Endothelial cell of umbilical vein (primary cell): Measurements from ENCODE around the gene SNN. TPM values are rescaled to one million over a fixed set of nuclear protein-coding genes. Genes with fewer than 3 reads are reported as not detected.

Experiments used
- BruUV-seq: library from RNA; stranded (reverse); fragments of 400-500 nt; replicated peaks from 2 replicates; lab custom pipeline; 2021; lab: Mats Ljungman, UMichigan
- CTCF ChIA-PET: fragments of 300-600, 350-600 bp; sonication (Branson Sonifier 250); formaldehyde crosslinking; loops from one replicate; lab custom pipeline; 2021; ENCODE audit warnings: antibody characterized with exemption, inconsistent platforms; lab: Charles Lee
- POLR2A ChIA-PET: fragments of 300-600, 350-600 bp; sonication (Branson Sonifier 250); formaldehyde crosslinking; loops from one replicate; lab custom pipeline; 2021; ENCODE audit warnings: antibody characterized with exemption, inconsistent platforms; lab: Charles Lee
- DNase-seq: peaks from one replicate; pipeline ENCODE4 v3.0.0-alpha.2; 2011; ENCODE audit warnings: low read depth, low spot score
- FAIRE-seq: peaks from 2 replicates; lab custom pipeline; 2011; peaks lifted over from hg19 to GRCh38; lab: Jason Lieb, UNC
- H2AFZ ChIP-seq: 2 replicates; pipeline ENCODE4 v1.6.0; 2012; ENCODE audit warnings: low read depth, low read length, control low read depth, inconsistent platforms
- H3K27ac ChIP-seq: 2 replicates; pipeline ENCODE4 v1.5.1; 2011; ENCODE audit warnings: low read depth, mild to moderate bottlenecking, control low read depth, low read length, moderate library complexity; ENCODE audit not compliant: insufficient read depth
- H3K27me3 ChIP-seq, 2 experiments: 2 replicates each; pipeline versions ENCODE4 v1.6.0 to v1.6.1; 2011; ENCODE audit warnings: low read length in 2 of 2, mixed read lengths in 1 of 2; ENCODE audit not compliant: control insufficient read depth in 2 of 2, insufficient read depth in 2 of 2
- H3K36me3 ChIP-seq, 2 experiments: 2 replicates in 1 of 2; 3 replicates in 1 of 2; pipeline ENCODE4 v1.5.1; 2011; ENCODE audit warnings: low read length in 2 of 2, mild to moderate bottlenecking in 1 of 2, moderate library complexity in 1 of 2; ENCODE audit not compliant: control insufficient read depth in 2 of 2, insufficient read depth in 2 of 2; ENCODE audit errors: extremely low read depth in 1 of 2
- H3K4me1 ChIP-seq: 3 replicates; pipeline ENCODE4 v1.5.1; 2011; ENCODE audit warnings: mild to moderate bottlenecking, low read length; ENCODE audit not compliant: control insufficient read depth, insufficient read depth; ENCODE audit errors: extremely low read depth
- H3K4me2 ChIP-seq: 2 replicates; pipeline ENCODE4 v1.6.1; 2011; ENCODE audit warnings: low read length, control low read depth, mixed read lengths; ENCODE audit not compliant: insufficient read depth
- H3K4me3 ChIP-seq, 3 experiments: fragments of 200-600 bp in 1 of 3; sonication (generic), shearing (Covaris generic) in 1 of 3; replicated peaks in 1 of 3; 2 replicates each; pipeline ENCODE4 v1.5.1; 2011 to 2016; ENCODE audit warnings: control low read depth in 3 of 3, low read length in 3 of 3, mild to moderate bottlenecking in 2 of 3, inconsistent platforms in 1 of 3, low read depth in 1 of 3, moderate library complexity in 1 of 3; ENCODE audit not compliant: insufficient read depth in 1 of 3
- H3K79me2 ChIP-seq: 2 replicates; pipeline ENCODE4 v1.6.0; 2012; ENCODE audit warnings: low read length, inconsistent platforms; ENCODE audit not compliant: control insufficient read depth, insufficient read depth
- H3K9ac ChIP-seq: replicated peaks from 2 replicates; pipeline ENCODE3; 2011; ENCODE audit warnings: low read length, control low read depth; ENCODE audit not compliant: insufficient read depth; ENCODE audit errors: extremely low read depth
- H3K9me1 ChIP-seq: replicated peaks from 3 replicates; pipeline ENCODE4 v1.6.0; 2011; ENCODE audit warnings: mild to moderate bottlenecking, low read length; ENCODE audit not compliant: control insufficient read depth, insufficient read depth; ENCODE audit errors: extremely low read depth
- H3K9me3 ChIP-seq: replicated peaks from 2 replicates; pipeline ENCODE4 v1.5.1; 2012; ENCODE audit warnings: low read length, inconsistent platforms; ENCODE audit not compliant: control insufficient read depth, insufficient read depth
- H4K20me1 ChIP-seq: replicated peaks from 2 replicates; pipeline ENCODE3; 2011; ENCODE audit warnings: mild to moderate bottlenecking, low read length; ENCODE audit not compliant: control insufficient read depth, insufficient read depth; ENCODE audit errors: extremely low read depth
- EZH2 ChIP-seq: IDR thresholded peaks from 2 replicates; pipeline ENCODE4 v1.6.1; 2012; ENCODE audit warnings: borderline replicate concordance, low read depth, mild to moderate bottlenecking, moderate library complexity, low read length, inconsistent platforms; ENCODE audit not compliant: severe bottlenecking
- FOS ChIP-seq: IDR thresholded peaks from 2 replicates; pipeline ENCODE4 v1.6.1; 2011; ENCODE audit warnings: mild to moderate bottlenecking, low read length, moderate library complexity, borderline replicate concordance; ENCODE audit not compliant: insufficient read depth
- GATA2 ChIP-seq: IDR thresholded peaks from 2 replicates; pipeline ENCODE4 v1.7.0; 2011; ENCODE audit warnings: low read depth, mild to moderate bottlenecking, moderate library complexity, mixed read lengths, low read length; ENCODE audit not compliant: insufficient read length, insufficient read depth
- JUN ChIP-seq: IDR thresholded peaks from 2 replicates; pipeline ENCODE4 v1.6.1; 2011; ENCODE audit warnings: borderline replicate concordance, low read depth; ENCODE audit not compliant: insufficient read length, insufficient read depth
- MYC ChIP-seq: IDR thresholded peaks from one replicate; pipeline ENCODE4 v1.6.1; 2011; ENCODE audit warnings: mild to moderate bottlenecking, low read depth, low read length
- POLR2A ChIP-seq: IDR thresholded peaks from 2 replicates; pipeline ENCODE4 v1.6.1; 2012; ENCODE audit warnings: low read depth, mild to moderate bottlenecking, control low read depth, low read length
- POLR2AphosphoS5 ChIP-seq: IDR thresholded peaks from 2 replicates; pipeline ENCODE4 v1.6.1; 2012; ENCODE audit warnings: low read depth, mild to moderate bottlenecking, control low read depth, low read length, moderate library complexity; ENCODE audit not compliant: insufficient read depth
- dilution Hi-C: fragments of 300-500 bp; cut with MboI; formaldehyde crosslinking; loops from one replicate; pipeline ENCODE4 v1.15.0; 2019; ENCODE audit warnings: low sequenced_read_pairs; ENCODE audit not compliant: extremely low pct_ligation_motif_present
- intact Hi-C: fragments of 100-400 bp; cut with micrococcal nuclease; formaldehyde crosslinking; loops from one replicate; pipeline ENCODE4 v1.10.0; 2022
- polyA plus RNA-seq, 4 experiments: library from polyadenylated mRNA; depleted of rRNA in 3 of 4; stranded (reverse) in 3 of 4; unstranded in 1 of 4; fragments of >200 nt; gene quantifications; 2 replicates each; pipeline versions ENCODE4 v1.2.1 to v1.2.3, GENCODE V29; 2011 to 2012; ENCODE audit warnings: missing spikeins in 1 of 4
- total RNA-seq: library from RNA; stranded (reverse); gene quantifications from 2 replicates; pipeline ENCODE4 v1.2.3, GENCODE V29; 2021
- TF ChIP-seq, protein P1 (sequence below), 2 donors: IDR thresholded peaks; 1 replicate in 1 of 2; 2 replicates in 1 of 2; pipeline ENCODE4 v1.5.1; 2011; ENCODE audit warnings: low read length in 2 of 2, mild to moderate bottlenecking in 2 of 2, moderate library complexity in 2 of 2, control low read depth in 1 of 2, inconsistent platforms in 1 of 2, low read depth in 1 of 2; ENCODE audit not compliant: insufficient read depth in 1 of 2; ENCODE audit errors: extremely low read depth in 1 of 2
- TF ChIP-seq, protein P2 (sequence below): IDR thresholded peaks from 2 replicates; pipeline ENCODE4 v1.6.1; 2011; ENCODE audit not compliant: insufficient read depth, insufficient read length

The SNN gene
- total and polyA plus RNA-seq, 2 donors (not counting 3 experiments of a cell fraction or from before 2014, with no cell fraction given), result 17.7 to 24.1 TPM

DNA sequence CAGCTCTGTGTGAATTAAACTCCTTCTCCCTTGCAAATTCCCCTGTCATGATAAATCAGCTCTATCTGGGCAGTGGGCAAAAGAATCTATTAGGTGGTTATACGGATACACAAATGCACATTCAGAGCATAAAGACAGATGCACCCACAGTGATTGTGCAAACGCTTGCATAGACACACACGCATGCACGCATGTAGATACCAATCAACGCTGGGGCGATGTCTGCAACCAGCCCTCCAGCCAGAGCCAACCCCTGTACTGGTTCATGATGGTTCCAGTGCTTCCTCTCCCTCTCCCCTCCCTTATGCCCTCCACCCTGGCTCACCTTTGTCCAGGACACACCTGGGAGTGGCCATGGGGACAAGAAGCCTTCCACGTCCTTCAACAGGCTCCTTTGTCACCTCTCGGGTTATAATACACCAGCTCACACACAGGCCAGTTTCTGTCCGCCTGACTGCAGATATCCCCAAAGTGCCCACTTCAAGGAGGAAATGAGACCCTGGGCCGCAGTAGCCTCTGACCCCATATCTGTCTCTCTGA lies 33.1 kb upstream of the SNN start:
- DNase-seq (no peak), FAIRE-seq (no peak)
- TF ChIP-seq EZH2, result no peak
- TF ChIP-seq FOS, result no peak
- TF ChIP-seq POLR2A, result no peak
- no peak for TF ChIP-seq MYC
- TF ChIP-seq, protein P1, sequence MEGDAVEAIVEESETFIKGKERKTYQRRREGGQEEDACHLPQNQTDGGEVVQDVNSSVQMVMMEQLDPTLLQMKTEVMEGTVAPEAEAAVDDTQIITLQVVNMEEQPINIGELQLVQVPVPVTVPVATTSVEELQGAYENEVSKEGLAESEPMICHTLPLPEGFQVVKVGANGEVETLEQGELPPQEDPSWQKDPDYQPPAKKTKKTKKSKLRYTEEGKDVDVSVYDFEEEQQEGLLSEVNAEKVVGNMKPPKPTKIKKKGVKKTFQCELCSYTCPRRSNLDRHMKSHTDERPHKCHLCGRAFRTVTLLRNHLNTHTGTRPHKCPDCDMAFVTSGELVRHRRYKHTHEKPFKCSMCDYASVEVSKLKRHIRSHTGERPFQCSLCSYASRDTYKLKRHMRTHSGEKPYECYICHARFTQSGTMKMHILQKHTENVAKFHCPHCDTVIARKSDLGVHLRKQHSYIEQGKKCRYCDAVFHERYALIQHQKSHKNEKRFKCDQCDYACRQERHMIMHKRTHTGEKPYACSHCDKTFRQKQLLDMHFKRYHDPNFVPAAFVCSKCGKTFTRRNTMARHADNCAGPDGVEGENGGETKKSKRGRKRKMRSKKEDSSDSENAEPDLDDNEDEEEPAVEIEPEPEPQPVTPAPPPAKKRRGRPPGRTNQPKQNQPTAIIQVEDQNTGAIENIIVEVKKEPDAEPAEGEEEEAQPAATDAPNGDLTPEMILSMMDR (IDR thresholded peaks at IDR 0.05; ENCODE audit: extremely low read depth in 1 of 2, insufficient read depth in 1 of 2, low read depth in 1 of 2, low read length in 2 of 2), result no peak
- TF ChIP-seq, protein P2, sequence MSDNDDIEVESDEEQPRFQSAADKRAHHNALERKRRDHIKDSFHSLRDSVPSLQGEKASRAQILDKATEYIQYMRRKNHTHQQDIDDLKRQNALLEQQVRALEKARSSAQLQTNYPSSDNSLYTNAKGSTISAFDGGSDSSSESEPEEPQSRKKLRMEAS, result no peak
- TF ChIP-seq JUN, result no peak
- TF ChIP-seq GATA2, result no peak
- TF ChIP-seq POLR2AphosphoS5, result no peak
- dilution Hi-C loops, result no loop called here
- no peaks in the 10 kb centered on the region for H4K20me1 ChIP-seq
- H3K27ac ChIP-seq, result no peak overlapping the region
- H3K27me3 ChIP-seq, result no peaks in the 10 kb centered on the region
- no peak overlapping the region for H2AFZ ChIP-seq
- CTCF ChIA-PET, result interaction anchor here (2.0 to 2.5 kb wide), 2 partner anchors 103 to 228 kb away, joined by 9 to 14 read pairs; no protein-coding TSS in a partner anchor
- BruUV-seq, result no TSS peak
- intact Hi-C loops, result no loop called here
- H3K4me1 ChIP-seq, result no peaks in the 10 kb centered on the region
- no peaks in the 10 kb centered on the region for H3K36me3 ChIP-seq
- H3K9me1 ChIP-seq, result no peaks in the 10 kb centered on the region
- POLR2A ChIA-PET, result no interaction called here
- H3K9ac ChIP-seq, result no peak overlapping the region
- H3K4me3 ChIP-seq, result no peak overlapping the region
- no peaks in the 10 kb centered on the region for H3K9me3 ChIP-seq
- no peaks in the 10 kb centered on the region for H3K79me2 ChIP-seq
- H3K4me2 ChIP-seq, result no peak overlapping the region
